ENCODE data around the gene CFTR.

CFTR gene

DNA sequence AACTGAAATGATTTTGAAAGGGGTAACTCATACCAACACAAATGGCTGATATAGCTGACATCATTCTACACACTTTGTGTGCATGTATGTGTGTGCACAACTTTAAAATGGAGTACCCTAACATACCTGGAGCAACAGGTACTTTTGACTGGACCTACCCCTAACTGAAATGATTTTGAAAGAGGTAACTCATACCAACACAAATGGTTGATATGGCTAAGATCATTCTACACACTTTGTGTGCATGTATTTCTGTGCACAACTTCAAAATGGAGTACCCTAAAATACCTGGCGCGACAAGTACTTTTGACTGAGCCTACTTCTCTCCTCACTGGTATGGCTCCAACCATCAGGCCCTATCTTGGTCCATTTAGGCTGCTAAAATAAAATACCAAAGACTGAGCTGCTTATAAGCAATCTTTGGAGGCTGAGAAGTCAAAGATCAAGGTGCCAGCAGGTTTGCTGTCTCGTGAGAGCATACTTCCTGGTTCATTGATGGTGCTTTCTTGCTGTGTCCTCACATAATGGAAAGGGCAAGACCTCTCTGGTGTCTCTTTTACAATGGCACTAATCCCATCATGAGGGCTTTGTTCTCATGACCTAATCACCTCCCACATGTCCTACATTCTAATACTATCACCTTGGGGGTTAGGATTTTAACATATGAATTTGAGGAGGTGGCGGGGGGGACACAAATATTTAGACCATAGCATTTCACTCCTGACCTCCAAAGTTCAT is 173.3 kb downstream of the CFTR start:
- TF ChIP-seq CTCF (conservative IDR thresholded peaks at IDR 0.05; ENCODE audit: low read length): no peak
- no peak for DNase-seq (ENCODE audit: low read depth)
- H3K4me3 ChIP-seq (ENCODE audit: low read length): no peak overlapping the region

DNA sequence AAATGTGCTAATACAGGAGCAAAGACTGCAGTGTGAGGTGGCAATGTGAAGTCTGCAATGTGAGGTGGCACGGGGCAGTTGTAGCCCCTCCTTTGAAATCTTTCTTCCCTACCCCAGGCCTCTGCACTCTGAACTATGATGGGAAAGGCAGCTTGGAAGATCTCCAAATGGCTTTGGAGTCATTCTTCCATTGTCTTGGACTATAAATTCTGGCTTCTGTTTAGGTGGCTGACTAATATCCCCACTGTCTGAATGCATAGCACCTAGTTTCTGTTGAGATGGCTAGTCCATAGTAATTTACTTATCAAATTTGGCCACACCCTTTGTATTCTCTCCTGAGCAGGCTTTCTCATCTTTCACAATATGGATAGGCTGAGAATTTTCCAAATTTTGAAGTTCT is 175.0 kb downstream of the CFTR start:
- TF ChIP-seq CTCF (conservative IDR thresholded peaks at IDR 0.05; ENCODE audit: low read length): no peak
- no peak overlapping the region for H3K4me3 ChIP-seq (ENCODE audit: low read length)
- DNase-seq (ENCODE audit: low read depth): no peak

DNA sequence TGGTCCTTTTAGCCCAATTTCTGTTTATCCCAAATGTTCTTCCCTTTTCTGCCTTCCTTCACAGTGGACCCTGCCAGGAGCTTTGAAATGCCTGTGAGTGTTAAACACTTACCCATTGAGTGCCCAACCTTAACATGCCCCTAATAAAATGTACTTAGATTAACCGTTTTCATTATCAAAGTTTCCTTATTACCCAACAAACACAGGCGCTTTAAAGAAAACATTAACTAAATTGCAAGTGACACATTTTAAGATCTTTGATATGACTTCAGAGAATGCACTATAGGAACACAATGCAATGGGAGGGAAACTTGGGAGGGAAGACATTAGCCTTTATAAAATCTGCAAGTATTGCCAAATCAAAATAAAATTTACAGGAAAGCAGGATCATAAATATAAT is 177.0 kb downstream of the CFTR start:
- DNase-seq (ENCODE audit: low read depth): no peak
- no peak overlapping the region for H3K4me3 ChIP-seq (ENCODE audit: low read length)
- no peak for TF ChIP-seq CTCF (conservative IDR thresholded peaks at IDR 0.05; ENCODE audit: low read length)

DNA sequence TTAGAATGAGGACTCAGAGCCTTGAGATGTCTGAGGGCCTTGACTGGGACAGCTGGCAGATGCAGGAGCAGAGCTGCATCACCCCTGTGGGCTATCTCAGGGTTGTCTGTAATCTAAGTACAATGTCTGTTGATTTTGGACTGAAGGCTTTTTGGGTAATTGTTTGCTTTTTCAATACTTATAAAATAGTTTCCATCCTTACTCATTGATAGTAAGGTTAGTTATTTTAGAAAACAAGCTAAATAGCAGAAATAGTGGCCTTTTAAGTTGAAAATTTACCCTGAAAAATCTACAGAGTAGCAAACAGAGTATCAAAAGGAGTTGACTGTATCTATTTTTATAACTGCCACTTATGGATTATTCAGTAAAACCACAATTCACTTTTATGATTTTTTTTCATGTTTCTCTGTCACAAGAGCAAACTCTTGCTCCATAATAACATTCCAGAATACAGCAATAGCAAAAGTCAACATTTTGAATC is 179.7 kb downstream of the CFTR start:
- no peak for TF ChIP-seq CTCF (conservative IDR thresholded peaks at IDR 0.05; ENCODE audit: low read length)

GRCh38 chr7:117661328-117661727 is 181.5 kb downstream of the CFTR start:
- no peak for TF ChIP-seq CTCF (conservative IDR thresholded peaks at IDR 0.05; ENCODE audit: low read length)
- H3K4me3 ChIP-seq (ENCODE audit: low read length): no peak overlapping the region
- no peak for DNase-seq (ENCODE audit: low read depth)

More for the DNA sequence above, 179.7 kb downstream of the CFTR start:
- no peak overlapping the region for H3K4me3 ChIP-seq (ENCODE audit: low read length)
- no peak for DNase-seq (ENCODE audit: low read depth)

DNA sequence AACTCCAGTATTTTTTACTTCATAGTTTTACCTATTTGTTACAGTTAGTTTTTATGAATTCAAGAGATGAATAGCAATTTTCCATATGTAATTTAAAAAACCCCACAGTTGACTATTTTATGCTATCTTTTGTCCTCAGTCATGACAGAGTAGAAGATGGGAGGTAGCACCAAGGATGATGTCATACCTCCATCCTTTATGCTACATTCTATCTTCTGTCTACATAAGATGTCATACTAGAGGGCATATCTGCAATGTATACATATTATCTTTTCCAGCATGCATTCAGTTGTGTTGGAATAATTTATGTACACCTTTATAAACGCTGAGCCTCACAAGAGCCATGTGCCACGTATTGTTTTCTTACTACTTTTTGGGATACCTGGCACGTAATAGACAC is 184.2 kb downstream of the CFTR start:
- TF ChIP-seq CTCF (conservative IDR thresholded peaks at IDR 0.05; ENCODE audit: low read length): no peak
- DNase-seq (ENCODE audit: low read depth): no peak
- H3K4me3 ChIP-seq (ENCODE audit: low read length): no peak overlapping the region

GRCh38 chr7:117665368-117665767 is 185.5 kb downstream of the CFTR start:
- DNase-seq (ENCODE audit: low read depth): no peak
- no peak for TF ChIP-seq CTCF (conservative IDR thresholded peaks at IDR 0.05; ENCODE audit: low read length)
- no peak overlapping the region for H3K4me3 ChIP-seq (ENCODE audit: low read length)
